Midbrain (tissue), 1 donor: ENCODE measurements around the gene FRMD4B.
"Not testable (repeated sequence)": the region's sequence is repeated elsewhere in the genome, so short reads cannot be mapped to it uniquely, and the experiment has no call there.

Experiments
- DNase-seq: peaks from one replicate; lab custom pipeline; 2025; lab: John Stamatoyannopoulos, UW

FRMD4B gene

GRCh38 chr3:69240651-69241568 is 145.0 kb downstream of the FRMD4B start:
- no peak for DNase-seq

DNA sequence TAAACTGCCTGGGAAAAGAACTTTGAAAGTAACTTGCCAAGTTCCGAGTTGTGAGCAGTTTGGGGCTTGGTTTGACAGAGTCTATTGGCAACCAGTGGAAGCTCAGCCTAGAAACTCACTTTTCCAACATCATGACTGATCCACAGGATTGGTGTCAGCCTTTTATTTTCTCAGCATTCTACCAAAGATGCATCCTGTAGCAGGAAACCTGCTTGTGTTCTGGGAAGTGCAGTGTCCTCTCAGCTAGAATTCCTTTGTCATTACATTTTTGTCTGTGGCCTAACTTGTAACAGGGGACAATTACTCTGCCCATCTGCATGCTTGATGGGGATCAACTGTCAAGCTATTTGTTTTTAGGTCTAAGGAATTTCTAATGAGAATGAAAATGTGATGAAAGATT is 146.8 kb downstream of the FRMD4B start:
- DNase-seq = no peak

- DNase-seq = no peak
These were observed 148.8 kb downstream of the FRMD4B start for GRCh38 chr3:69236812-69237707.

- DNase-seq = no peak
These were observed 150.0 kb downstream of the FRMD4B start for GRCh38 chr3:69235882-69236281.

DNA sequence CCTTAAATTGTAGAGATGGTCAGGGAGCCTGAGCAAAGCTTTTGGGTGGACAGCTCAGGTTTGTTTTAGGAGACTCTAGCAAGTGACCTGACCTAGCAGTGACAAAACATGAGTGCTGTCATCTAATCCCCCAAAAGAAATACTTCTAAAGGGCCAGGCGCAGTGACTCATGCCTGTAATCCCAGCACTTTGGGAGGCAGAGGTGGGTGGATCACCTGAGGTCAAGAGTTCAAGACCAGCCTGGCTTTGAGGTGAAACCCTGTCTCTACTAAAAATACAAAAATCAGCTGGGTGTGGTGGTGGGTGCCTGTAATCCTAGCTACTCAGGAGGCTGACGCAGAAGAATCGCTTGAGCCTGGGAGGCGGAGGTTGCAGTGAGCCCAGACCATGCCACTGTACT is 150.7 kb downstream of the FRMD4B start:
- DNase-seq = not testable (repeated sequence)

DNA sequence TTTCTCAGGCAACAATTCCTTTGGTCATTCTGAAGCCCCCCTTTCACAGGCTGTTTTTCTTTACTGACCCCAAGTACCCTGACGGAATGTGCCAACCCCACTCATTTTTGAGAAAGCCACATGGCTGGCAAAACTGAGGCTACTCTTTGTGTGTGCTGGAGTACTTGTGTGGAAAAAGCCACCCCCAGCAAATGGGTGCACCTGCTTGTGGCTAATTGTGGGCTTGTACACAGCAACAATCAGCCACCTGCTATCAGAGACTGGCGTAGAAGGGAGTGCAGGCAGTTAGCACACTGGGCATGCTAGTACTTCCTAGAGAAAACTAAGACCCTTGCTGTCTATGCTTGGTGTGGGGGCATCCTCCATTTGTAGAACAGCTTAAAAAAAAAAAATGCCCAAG is 153.4 kb downstream of the FRMD4B start:
- DNase-seq = no peak

DNA sequence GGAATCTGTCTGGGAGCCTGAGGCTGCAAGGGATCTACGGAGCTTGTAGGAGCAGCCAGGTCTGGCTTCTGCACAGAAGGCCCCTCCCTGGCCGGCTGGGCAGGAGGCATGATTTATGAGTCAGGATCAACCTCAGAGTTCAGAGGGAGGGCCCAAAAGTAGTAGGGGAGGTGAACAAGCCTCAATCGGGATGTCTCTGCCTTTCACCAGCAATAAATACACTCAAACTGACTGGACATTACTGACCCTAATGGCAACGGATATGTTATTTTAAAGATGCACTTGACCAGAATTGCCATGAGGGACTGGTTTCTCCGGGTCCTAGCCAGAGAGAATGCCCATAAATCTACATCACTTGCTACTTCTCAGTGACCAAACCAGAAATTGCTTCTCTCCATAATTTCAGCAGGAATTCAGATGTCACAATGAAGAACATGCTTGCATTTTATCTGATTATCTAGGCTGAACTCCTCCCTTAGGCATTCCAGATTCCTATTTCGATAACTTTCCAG is 153.9 kb downstream of the FRMD4B start:
- DNase-seq = no peak

- no peak for DNase-seq
These were observed 159.8 kb downstream of the FRMD4B start for GRCh38 chr3:69226071-69226470.

DNA sequence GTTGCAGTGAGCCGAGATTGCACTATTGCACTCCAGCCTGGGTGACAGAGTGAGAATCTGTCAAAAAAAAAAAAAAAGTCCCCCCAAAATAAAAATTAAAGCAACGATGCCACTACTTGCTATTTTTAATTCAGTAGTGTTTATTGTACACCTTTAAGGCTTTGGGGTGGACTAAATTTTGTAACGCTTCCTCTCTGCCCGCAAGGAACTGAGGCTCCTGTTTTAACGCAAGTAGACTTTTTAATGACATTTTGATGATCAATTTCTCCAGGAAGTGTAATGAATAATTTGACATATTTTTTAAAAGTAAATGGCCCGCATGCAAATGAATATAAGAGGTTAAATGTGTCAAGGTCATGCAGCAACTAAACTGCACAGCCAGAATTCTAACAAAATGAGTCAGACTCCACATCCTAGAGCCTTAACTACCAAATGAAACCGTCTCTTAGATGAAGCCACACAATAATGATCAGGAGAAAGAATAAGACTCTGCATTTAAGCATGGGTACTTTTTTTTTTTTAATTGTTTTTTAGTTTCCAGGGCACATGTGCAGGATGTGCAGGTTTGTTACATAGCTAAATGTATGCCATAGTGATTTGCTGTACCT is 166.7 kb downstream of the FRMD4B start:
- DNase-seq = no peak

DNA sequence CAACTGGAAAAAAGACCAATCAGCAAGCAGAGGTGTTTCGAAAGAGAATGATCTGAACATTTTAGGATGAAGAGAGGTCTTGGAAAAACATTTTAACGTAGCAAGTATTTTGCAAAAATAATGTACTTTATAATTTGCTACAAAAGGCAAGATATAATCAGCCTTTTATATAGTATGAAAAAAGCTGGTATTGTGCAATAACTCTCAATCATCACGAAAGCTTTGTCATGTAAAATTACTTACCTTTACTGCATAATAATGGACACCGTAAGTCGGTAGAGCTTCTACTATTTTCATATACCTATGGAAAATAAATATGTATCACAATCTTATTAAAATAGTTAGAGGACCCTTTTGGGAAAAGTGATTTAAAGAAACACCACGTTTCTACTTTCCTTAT is 167.8 kb downstream of the FRMD4B start:
- no peak for DNase-seq

GRCh38 chr3:69216981-69217380 is 168.9 kb downstream of the FRMD4B start:
- DNase-seq = no peak

DNA sequence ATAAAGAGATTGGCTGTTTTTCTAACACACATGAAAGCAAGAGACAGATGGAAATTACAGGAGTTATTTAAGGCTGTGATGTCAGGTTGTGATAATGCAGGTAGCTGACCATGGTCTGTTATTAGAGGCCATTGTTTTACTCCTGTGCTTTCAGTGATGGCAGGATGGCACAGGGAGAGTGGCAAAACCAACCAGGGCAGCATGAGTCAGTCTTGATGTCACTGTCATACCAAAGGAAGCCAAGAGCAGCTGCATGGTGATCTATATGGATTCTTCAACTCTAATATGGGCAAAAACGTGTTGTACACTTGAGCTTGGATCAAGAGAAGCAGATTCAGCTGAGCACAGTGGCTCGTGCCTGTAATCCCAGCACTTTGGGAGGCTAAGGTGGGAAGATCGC is 171.6 kb downstream of the FRMD4B start:
- no peak for DNase-seq

DNA sequence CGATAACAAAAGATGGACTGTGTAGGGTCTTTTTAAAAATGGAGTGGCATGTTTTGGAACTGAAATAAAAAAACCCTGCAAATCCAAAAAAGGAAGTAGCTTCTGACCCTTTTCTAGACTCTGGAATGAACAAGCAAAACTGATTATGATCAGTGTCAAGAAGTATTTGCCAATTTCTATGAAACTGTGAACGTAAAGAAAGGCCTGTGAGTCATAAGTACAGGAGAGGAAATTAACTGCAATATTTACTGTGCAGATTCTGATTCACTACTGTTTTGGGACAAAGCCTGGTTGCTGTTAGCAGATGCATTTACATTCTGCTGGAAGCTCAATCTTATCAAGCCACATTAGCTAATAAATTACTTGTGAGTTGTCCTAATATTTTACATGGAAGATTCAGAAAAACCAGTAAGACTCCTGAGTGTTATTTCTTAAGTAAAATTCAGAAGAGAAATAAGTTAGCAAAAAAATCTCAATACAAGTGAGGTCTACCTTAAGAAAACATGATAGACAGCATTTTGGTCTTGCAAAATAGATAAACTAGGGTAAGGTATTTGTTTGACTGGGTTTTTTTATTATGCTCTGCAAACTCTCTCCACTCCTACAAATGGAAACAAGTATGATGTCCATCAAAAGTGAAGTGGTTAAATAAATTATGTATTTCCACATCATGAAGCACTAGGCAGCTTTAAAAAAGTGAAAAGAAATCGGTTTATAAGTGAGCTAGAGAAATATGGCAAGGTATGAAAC is 173.3 kb downstream of the FRMD4B start:
- DNase-seq = no peak

GRCh38 chr3:69210068-69210730 is 175.7 kb downstream of the FRMD4B start:
- no peak for DNase-seq

- no peak for DNase-seq
These were observed 176.5 kb downstream of the FRMD4B start for GRCh38 chr3:69209413-69209812.

GRCh38 chr3:69207031-69207430 is 178.9 kb downstream of the FRMD4B start:
- no peak for DNase-seq

DNA sequence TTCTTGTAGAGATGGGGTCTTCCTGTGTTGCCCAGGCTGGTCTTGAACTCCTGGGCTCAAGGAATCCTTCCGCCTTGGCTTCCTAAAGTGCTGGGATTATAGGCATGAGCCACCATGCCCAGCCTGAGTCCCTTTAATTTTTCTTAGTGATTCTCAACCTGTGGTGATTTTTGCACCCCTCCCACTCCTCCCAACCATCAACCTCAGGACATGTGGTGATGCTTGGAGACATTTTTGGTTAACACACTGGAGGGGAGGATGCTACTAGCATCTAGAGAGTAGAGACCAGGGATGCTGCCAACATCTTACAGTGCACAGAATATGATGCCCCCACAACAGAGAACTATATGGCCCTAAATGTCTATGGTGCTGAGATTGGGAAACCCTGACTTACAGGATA is 180.5 kb downstream of the FRMD4B start:
- DNase-seq = no peak

DNA sequence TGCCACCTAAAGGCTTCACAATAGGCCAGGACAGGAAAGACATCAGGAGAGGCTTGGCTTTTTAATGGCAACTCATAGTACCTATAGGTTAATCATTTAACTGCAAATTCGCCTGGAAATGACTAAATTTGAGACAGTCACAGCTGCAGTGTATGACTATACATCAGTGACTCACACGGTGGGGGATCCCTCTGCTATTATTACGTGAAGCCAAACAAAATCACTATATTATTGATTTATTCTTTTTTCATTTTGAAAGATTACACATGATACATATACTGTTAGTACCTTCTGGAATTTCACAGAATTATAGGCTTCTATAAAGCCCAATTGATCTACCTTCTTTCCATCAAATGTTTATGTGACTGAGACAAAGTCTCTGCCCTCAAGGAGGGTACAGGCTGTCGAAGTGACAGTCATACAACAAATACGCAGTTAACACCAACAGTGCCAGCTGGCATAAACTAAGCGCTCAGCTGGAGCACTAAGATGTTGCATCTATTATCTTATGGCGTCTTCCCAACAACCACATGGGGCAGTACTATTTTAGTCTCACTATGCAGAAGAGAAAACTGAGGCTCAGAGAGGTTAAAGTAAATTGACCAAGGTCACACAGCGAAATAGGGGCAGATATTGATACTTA is 181.5 kb downstream of the FRMD4B start:
- no peak for DNase-seq

GRCh38 chr3:69203631-69204314 is 182.1 kb downstream of the FRMD4B start:
- peak; percentile 36 for DNase-seq

GRCh38 chr3:69201658-69202057 is 184.2 kb downstream of the FRMD4B start:
- no peak for DNase-seq
